HS-5 (cell line): ENCODE data around the gene AIG1.
"Not testable (repeated sequence)": the region's sequence is repeated elsewhere in the genome, so short reads cannot be mapped to it uniquely, and the experiment has no call there.

Source experiments
- DNase-seq: peaks from one replicate; pipeline ENCODE4 v3.0.0-alpha.2; 2012; ENCODE audit warnings: low read depth

Gene AIG1

DNA sequence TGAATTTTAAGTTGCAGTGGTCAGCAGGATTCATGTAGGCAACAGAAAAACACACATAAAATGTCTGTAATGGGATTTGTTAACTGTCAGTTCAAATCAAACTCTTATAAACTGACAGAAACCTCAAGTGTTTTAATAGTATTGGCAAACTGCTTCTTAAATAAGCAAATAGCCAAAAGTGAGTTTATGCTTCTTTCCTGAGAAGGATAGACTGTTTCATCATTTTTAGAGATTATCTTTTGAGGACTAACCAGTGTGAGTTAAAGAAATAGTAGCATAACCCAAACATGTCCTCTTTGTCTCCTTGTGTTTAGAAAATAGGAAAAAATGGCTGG is 68.0 kb downstream of the AIG1 start:
- no peak for DNase-seq

DNA sequence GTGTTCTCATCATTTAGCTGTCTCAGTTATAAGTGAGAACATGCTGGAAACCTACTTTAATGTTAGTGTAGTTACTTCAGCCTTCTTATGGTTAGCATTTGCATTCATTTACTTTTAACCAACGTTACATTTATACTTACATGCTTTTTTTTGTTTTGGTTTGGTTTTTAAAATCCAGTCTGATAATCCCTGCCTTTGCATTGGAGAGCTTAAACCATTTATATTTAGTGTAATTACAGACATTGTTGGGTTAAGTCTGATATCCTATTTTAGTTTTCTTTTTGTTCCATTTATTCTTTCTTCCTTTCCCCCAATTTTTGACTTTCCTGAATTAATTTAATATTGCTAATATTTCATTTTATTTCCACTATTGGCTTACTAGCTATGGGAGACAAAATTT is 70.2 kb downstream of the AIG1 start:
- no peak for DNase-seq

DNA sequence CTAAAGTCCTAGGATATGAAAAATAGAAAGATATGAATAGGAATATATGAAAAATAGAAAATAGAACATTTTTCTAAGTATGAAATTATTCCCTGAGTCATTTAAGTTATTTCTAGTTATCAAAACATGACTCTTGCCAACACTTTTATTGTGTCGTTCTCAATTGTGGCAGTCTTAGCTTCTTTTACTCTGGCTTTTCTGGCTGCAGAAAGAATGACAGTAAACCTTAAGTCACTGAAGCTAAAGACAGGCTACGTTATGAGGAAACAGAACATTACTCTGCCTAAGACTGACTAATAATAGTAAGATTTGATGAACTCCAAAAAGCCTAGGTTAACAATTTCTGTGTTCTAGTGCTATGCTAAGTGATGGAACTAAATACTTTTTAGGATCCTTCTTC is 74.6 kb downstream of the AIG1 start:
- no peak for DNase-seq

DNA sequence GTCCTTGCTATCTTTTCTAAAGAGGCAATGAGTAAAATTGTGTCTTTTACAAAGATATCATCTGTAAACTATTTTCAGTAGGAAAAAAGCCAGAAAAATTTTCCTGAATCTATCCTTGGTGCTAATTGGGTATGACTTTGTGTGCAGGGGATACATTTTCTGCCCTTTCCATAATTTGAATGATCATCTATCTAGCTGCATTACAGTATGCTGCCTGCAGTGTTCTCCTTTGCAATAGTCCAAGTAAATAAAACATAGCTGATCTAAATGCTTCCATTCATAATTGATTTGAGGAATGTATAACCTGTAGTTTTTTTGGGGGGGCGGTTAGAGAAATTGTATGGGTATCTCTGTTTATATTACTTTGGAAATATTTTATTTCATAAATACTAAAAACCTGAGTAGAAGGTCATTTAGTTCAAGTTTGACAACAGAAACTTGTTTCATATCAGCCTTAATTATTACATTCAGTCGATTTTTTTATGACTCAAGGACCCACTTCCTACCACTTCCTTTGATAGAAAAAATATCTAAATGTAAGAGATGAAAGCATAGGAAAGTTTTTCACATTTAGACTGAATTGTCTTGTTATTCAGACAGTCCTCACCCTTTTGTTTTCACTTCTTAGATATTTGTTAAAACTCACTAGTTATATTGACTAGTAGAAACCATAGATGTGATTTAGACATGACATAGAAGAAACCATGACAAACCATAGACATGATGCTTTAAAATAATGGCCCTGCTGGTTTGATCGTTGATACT is 75.3 kb downstream of the AIG1 start:
- no peak for DNase-seq

DNA sequence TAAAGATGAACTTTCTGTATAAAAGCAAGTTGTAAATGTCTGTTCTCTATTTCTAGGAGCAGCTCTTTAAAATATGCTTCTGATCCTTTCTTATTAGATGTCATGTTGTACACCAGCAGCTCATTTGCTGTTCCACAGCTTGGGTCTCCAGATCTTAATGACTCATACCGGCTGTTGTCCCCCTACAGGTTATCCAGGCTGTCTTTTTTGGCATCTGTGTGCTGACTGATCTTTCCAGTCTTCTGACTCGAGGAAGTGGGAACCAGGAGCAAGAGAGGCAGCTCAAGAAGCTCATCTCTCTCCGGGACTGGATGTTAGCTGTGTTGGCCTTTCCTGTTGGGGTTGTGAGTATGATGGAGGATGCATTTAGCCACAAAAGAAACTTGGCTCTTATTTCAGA is 76.0 kb downstream of the AIG1 start:
- DNase-seq: no peak

DNA sequence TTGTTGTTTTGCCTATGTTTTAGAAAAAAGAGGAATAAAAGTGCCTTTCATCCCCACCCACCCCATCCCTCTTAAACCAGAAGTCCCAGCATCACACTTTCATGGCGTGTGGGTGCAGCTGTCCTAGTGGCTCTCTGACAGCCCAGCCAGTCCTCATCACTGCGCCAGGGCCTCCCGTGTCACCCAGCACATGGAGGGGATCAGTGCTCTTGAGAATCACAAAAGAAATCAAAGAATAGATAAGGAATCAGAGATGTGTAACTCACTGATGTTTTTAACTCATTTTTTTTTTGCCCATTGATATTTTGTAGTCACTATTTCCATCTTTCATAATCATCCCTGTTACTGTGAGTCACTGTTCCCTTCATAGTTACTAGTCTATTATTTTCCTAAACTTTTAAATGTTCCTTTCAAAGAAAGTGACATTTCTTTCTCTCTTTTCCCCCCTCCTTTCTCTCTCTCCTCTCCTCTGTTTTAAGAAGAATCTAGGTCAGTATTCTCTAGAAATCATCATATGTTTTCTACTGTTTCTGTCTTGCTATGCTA is 78.6 kb downstream of the AIG1 start:
- no peak for DNase-seq

DNA sequence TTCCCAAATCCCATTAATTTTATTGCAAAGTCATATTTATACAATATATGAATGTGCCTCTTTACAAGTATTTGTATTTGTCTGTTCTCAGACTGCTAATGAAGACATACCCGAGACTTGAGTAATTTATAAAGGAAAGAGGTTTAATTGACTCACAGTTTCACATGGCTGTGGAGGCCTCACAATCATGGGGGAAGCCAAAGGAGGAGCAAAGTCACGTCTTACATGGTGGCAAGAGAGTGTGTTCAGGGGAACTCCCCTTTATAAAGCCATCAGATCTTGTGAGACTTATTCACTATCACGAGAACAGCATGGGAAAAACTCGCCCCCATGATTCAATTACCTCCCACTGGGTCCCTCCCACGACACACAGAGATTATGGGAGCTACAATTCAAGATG is 79.2 kb downstream of the AIG1 start:
- not testable (repeated sequence) for DNase-seq

DNA sequence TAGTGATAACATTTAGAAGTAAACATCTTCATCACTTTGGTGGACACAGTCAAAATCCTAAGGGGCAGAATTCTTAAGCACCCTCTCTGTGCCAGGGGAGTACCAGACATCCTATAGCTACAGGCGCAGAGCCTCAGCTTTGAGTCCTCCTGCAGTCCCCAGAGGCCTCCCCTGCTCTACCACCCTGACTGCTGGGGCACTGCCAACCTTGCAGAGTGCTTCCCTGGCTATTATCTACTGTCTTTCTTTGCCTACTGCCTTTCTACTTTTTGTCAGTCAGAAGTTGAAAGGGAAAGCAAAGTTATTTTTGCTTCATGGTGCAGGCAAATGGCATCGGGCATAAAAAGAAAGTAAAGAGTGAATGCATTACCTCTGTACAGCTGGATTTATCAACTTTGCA is 80.1 kb downstream of the AIG1 start:
- DNase-seq: no peak

DNA sequence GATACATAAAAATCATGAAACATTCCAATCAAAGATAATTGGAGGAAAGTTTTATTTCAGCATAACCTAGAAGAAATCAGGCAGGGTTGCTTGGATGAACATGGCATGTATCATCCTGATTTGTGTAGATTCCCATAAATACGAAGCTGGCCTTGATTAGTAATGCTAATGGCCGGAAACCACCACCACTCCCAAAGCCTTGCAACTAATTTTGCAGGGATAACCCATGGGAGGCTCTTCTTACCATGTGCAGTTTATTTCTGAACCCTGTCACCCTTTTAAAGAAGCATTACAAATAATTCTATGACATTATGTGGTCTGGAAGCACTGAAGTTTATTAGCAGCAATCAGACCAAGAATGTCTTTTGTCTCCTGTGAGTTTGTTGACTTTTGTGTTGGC is 80.8 kb downstream of the AIG1 start:
- no peak for DNase-seq

DNA sequence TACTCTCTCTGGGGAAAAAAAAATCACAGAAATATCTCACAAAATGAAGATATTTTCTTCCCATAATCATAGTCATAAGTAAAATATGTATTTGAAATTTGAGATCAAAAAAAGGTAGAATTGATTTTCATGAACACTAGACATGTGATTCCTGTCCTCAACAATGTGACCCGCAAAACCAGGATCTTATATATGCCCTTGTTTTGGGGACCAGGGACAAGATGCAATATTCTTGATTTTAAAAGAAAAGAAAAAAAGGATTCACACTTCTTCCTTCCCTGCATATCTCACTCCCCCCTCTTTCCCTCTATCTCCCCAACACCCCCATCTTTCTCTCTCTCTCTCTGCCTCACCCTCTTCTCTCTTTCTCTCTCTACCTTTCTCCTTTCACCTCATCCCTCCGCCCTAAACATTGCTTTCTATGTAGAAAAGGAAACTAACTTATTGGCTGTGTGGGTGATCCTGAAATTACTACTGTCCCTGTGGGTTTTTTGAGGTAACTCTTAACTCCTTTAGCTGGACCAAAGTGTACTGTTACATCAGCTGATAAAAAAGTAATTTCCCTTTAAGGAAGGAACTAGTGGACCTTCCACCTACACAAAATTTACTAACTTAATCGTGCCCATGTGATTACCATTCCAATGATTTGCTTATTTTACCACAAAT is 85.6 kb downstream of the AIG1 start:
- DNase-seq: no peak

DNA sequence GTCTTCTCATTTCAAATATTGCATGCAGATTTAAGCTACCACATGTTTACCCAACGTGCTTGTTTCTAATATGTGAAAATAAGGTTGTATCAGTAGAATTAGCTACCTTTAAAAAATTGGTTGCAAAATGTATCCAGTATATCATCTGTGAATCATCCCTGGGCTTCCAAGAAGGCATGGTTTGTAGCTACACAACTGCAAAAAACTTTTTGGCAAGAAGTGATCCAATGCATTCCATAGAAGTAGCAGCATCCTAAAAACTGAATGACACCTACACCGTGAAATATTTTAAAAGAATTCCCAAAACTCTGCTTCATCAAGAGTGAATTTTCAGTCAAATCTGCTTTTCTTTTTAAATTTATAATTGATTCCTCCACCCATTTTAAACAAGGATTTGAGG is 89.1 kb downstream of the AIG1 start:
- DNase-seq: no peak

DNA sequence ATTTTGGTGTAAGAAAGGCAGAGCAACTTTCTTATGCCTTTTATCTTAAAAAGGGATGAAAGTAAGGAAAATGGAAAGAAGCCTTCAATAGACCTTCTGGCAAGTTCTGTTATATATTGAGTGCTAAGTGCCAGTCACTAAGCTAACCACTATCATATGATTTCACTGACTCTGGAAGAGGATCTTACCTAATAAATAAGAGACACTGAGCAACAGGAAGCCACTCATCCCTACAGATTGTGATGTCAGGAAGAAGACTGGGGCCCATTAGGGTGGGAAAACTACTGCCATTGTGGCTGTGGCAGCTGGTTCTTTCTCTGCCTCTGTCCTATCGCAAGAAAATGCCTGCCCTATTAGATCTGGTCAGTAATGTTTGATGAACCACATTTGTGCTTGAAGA is 89.6 kb downstream of the AIG1 start:
- DNase-seq: no peak

DNA sequence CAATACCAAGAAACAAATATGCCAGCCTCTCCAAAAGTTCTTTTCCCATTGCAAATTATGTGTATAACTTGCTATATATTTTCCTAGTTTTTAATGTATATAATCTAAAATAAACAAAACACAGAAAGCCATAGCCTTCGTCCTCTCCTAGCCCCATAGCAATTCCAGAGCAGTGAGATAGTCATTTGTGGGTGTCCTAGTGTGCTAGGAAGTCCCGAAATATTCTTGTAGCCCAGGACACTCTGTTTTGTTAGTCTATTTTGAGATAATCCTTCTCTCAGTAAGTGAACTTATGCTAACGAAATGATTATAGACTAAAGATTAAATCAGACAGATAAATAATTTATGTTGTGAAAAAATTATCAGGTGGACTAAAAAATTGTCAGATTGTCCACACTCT is 90.7 kb downstream of the AIG1 start:
- no peak for DNase-seq

DNA sequence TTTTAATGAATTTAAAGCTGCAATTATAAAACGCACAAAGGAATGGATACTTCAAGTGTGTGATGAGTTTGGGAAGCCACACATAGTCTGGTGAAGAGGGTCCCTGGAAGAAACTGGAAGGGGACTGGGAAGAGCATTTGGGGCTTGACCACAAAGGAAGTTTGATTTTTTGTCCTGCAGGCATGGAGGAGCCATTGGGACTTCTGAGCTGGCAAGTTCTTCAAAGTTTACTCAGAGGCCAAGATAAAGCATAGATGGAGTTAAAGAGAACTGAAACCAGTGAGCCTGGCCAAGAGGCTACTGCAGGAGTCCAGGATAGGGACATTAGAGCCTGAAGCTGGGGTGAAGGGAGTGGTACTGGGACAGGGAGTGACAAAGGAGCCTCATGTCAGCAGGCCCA is 95.0 kb downstream of the AIG1 start:
- no peak for DNase-seq

DNA sequence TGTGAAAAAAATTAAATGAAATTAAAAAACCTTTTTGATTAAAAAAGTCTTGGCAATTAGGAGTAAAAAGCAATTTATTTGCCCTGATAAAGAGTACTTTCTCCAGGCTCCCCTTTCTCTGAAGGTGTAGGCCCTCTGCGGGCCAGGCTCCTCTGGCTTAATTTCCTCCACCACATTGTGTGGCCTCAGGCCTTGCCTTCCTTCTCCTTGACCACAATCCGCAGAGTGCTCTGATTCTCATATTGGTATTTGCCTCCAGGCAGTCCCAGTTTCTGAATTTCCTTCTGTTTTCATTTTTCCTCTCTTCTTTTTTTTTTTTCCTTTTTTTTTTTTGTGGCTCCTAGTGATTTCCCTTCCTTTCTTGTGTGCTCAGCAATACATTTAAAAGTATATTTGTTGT is 96.4 kb downstream of the AIG1 start:
- DNase-seq: no peak

DNA sequence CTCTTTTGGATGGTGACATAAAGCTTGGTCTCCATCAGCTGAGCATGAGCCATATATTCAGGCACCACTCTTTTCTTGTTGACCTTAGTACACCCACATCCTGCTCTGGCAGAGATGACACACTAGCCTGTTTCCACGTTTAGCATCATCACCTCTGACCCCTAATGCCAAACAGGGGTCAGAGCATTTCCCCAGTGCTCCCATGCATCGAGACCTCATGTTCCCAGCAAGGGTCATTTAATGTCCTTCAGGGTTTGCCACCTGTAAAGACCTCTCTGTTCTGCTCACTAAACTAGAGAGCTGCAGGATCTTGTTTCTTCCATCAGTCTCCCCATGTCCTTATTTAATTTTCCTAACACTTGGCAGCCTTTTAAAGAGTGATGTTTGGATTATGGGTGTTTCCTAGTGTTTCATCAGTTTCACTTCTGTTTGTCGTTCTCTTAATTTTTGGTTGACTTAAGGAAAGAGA is 97.5 kb downstream of the AIG1 start:
- DNase-seq: no peak

DNA sequence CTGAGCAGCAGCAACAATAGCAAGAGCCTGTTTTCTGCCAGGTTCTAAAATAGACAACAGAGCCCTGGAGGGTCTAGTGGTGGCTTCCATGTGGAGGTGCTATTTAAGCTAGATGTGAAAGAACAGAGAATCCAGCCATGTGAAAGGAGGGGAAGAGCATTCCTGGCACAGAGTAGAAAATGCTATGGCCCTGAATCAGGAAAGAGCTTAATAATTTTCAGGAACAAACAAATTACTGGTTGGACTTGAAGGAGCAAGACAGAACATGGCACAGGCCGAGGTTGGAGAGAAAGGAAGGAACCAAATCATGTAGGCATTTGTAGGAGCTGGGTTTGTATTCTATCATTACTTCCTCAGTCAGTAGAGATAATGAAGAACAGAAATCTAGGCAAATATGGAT is 98.3 kb downstream of the AIG1 start:
- DNase-seq: no peak

DNA sequence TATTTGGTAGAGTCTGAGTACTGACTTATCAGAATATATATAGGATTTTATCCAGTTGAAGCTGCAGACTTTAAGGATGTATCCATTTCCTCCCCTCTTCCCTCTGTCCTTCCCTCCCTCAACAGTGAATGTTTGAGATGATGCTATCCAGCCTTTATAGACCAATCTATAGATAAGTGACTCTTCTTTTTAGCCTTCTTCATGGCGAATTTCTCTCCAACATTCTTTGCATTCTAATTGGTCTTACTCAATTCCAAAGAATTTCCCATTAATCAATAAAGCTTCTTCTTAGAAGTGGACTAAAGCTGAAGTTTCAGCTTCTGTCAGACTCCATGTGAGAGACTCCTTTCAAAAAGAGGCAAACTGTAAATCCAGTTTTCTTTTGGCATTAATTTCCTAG is 99.3 kb downstream of the AIG1 start:
- DNase-seq: no peak

DNA sequence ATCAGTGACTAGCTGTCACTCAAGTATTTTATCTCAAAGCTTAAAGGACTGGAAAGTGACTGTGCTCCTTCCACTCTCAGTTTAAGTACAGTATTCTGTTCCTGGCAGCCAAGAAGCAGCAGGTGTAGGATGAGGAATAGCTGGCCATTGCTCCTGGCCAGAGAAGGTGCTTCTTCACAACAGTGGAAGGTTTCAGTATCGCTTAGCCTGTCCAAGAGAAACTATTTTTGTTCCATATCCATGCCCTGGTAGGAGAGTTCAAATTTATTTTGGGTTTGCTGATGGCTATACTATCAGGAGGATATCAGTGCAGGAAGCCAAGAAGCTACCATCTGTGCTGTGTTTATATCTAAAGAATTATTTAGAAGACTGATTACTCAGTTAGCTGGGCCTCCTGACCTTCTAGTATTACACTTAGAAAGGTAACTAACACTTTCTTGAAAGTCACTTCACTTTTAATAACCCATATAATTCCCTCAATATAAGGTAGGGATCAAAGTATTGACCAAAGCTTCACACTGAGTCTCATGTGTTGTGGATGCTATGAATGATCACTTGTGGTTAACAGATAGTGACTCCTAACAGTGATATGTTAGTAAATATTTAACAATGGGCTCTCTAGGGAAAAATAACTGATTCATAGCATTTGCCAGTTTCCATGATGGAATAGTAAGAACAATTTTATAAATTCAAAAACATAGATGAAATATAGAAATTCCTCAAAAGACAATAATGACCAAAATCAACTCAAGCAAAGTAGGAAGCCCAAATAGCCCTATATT is 99.9 kb downstream of the AIG1 start:
- no peak for DNase-seq

DNA sequence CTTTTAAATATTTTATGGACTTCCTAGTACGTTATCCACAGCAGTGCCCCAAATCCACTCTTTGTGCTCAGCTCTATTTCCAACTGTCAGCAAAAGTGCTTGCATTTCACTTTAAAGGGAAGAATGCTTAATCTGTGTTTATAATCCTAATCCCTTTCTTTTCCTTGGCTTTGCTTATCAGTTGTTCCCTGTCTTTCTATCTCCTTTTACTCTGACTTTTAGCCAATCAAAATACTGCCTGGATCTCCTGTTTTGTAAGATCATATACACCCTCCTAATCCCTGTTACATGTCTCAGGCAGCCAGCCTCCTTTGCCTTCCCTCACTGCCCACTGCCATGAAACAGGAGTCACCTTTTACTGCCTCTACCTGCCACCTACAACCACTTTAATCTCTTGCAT is 102.9 kb downstream of the AIG1 start:
- DNase-seq: no peak

DNA sequence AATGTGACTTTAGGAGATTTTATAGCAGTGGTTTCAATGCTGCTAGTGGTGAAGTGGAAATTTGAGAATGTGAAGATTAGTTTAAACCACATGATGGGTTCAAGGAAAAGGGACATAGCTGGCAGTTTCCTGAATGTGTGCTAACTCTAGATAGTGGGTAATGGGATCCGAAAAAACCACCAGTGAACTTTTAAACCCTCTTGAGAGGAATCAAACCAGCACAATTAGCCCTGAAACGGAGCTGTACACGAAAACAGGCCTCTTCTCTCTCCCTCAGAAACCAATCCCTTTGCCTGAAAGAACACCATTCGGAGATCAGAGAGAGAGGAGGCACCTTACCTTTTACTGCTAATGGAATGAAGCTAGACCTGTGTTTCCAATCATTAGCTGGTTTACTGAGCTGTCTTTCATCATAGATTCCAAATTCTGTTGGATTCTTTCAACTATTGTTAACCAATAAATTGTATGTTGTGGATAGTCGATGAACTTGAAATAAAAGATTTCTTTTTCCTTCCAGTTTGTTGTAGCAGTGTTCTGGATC is 103.9 kb downstream of the AIG1 start:
- DNase-seq: no peak

DNA sequence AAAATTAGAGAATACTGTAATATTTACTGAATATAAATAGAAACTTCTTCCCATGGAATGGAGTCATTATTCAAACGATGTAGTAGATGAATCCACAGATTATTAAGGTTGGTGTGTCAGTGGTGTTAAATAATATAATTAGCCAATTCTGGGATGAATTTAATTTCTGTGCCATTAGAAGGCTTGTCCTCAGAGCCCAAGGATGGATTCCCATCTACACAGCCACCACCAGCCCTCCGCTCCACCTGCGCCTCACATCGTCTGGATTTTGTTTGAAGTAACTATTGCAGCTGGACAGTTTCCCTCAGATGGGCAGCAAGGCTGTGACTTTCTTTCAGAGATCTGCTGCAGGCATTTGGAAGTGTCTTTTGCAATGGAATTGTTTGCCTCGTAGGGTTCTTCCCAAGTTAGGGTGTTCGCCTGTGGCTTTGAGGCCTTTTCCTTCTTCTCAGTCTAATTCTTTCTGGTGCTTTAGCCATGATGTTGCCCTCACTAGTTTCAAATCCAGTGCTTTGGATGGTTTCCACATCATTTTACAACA is 104.7 kb downstream of the AIG1 start:
- DNase-seq: no peak
